Esophagus muscularis mucosa (tissue), 4 donors: ENCODE data around the gene CFAP141. TPM values are rescaled to one million over a fixed set of nuclear protein-coding genes. Genes with fewer than 3 reads are reported as not detected.

Experiments
- DNase-seq: peaks from one replicate; pipeline ENCODE4 v3.0.0-alpha.2; 2017; ENCODE audit errors: extremely low spot score
- H3K27ac ChIP-seq, 4 donors: fragments of 200-600 bp; sonication (generic); replicated peaks in 1 of 4; 1 replicate in 3 of 4; 2 replicates in 1 of 4; pipeline ENCODE4 v1.5.1; 2016 to 2019; ENCODE audit warnings: mild to moderate bottlenecking in 1 of 4
- H3K27me3 ChIP-seq, 4 donors: fragments of 200-600 bp; sonication (generic); one replicate each; pipeline versions ENCODE4 v1.5.1 to v1.6.0; 2016 to 2019
- H3K36me3 ChIP-seq, 4 donors: fragments of 200-600 bp; sonication (generic); one replicate each; pipeline ENCODE4 v1.5.1; 2016 to 2019
- H3K4me1 ChIP-seq, 4 donors: fragments of 200-600 bp; sonication (generic); one replicate each; pipeline ENCODE4 v1.5.1; 2016 to 2019
- H3K4me3 ChIP-seq, 4 donors: fragments of 200-600 bp; sonication (generic); 1 replicate in 2 of 4; 2 replicates in 2 of 4; pipeline ENCODE4 v1.5.1; 2016 to 2019; ENCODE audit warnings: mild to moderate bottlenecking in 4 of 4, moderate library complexity in 1 of 4
- H3K9me3 ChIP-seq, 4 donors: fragments of 200-600 bp; sonication (generic); 1 replicate in 3 of 4; 2 replicates in 1 of 4; pipeline ENCODE4 v1.5.1; 2016 to 2019
- CTCF ChIP-seq, 3 experiments: fragments of 200-600 bp in 2 of 3; fragments of 450-650 bp in 1 of 3; sonication (generic) in 2 of 3; IDR thresholded peaks; one replicate each; pipeline ENCODE4 v1.5.1; 2017 to 2019; ENCODE audit warnings: antibody characterized with exemption in 3 of 3, mild to moderate bottlenecking in 2 of 3, moderate library complexity in 1 of 3
- EP300 ChIP-seq: sonication (generic); formaldehyde crosslinking; IDR thresholded peaks from one replicate; pipeline ENCODE4 v1.6.1; 2017; ENCODE audit warnings: antibody characterized with exemption
- POLR2A ChIP-seq: fragments of 450-650 bp; IDR thresholded peaks from one replicate; pipeline ENCODE4 v1.6.1; 2017; ENCODE audit warnings: antibody characterized with exemption, moderate library complexity, mild to moderate bottlenecking, low read depth
- POLR2AphosphoS5 ChIP-seq, 2 donors: sonication (generic); formaldehyde crosslinking; IDR thresholded peaks; one replicate each; pipeline ENCODE4 v1.6.1; 2017; ENCODE audit warnings: antibody characterized with exemption in 2 of 2
- WGBS: methylation state at CpG from one replicate; pipeline ENCODE4 v1.1.5; 2018; 5-methylcytosine and 5-hydroxymethylcytosine counted together
- intact Hi-C: fragments of 100-400 bp; cut with DNase I; formaldehyde crosslinking; loops from one replicate; pipeline ENCODE4 v1.15.1; 2023
- total RNA-seq, 4 donors: library from RNA; depleted of rRNA; stranded (reverse); fragments of >200 nt; gene quantifications; one replicate each; pipeline versions ENCODE4 v1.1.0 to v1.2.1, GENCODE V29; 2016

The CFAP141 gene
- total RNA-seq: not detected

GRCh38 chr1:154206196-154206595, at the start of gene CFAP141:
CFAP141 (minus strand) TSS chr1:154206333; CDS start chr1:154206307, 26 bp downstream.
- intact Hi-C loops: no loop called here
- no peak for DNase-seq
- WGBS: 90% methylated on average over 1 of the region's 1 CpG

GRCh38 chr1:154253671-154254070, 47.5 kb upstream of the CFAP141 start:
- Histone ChIP-seq H3K4me3 (no peak overlapping the region), H3K9me3 (no peaks in the 10 kb centered on the region), H3K36me3 (peaks cover 98 to 100% (median 100%) of the 10 kb centered on the region in 4 donors), H3K27me3 (no peaks in the 10 kb centered on the region), H3K27ac (no peak overlapping the region), H3K4me1 (no peaks in the 10 kb centered on the region)
- WGBS: 93% methylated on average over 7 of the region's 7 CpGs
- intact Hi-C loops: no loop called here
- no peak for TF ChIP-seq POLR2AphosphoS5 (IDR thresholded peaks at IDR 0.05)
- TF ChIP-seq POLR2A: no peak
- TF ChIP-seq EP300: no peak
- DNase-seq: no peak

More at GRCh38 chr1:154206196-154206595, at the start of gene CFAP141:
- H3K9me3 ChIP-seq: no peaks in the 10 kb centered on the region
- no peaks in the 10 kb centered on the region for H3K4me1 ChIP-seq
- TF ChIP-seq POLR2AphosphoS5 (IDR thresholded peaks at IDR 0.05) (no peak), POLR2A (no peak)
- no peak within 1 kb of the TSS for H3K27ac ChIP-seq
- no peak within 1 kb of the TSS for H3K4me3 ChIP-seq
- H3K27me3 ChIP-seq: no peaks in the 10 kb centered on the region
- peaks cover 44 to 66% (median 63%) of the 10 kb centered on the region in 4 donors for H3K36me3 ChIP-seq

GRCh38 chr1:154241703-154242351, 35.7 kb upstream of the CFAP141 start:
- WGBS: 93% methylated on average over 3 of the region's 3 CpGs
- Histone ChIP-seq H3K36me3 (peaks cover 62 to 100% (median 96%) of the 10 kb centered on the region in 4 donors), H3K27me3 (no peaks in the 10 kb centered on the region), H3K9me3 (no peaks in the 10 kb centered on the region), H3K27ac (no peak overlapping the region), H3K4me1 (peaks cover 0 to 8% (median 0%) of the 10 kb centered on the region in 4 donors), H3K4me3 (no peak overlapping the region)
- intact Hi-C loops: no loop called here
- TF ChIP-seq POLR2AphosphoS5 (IDR thresholded peaks at IDR 0.05): no peak
- TF ChIP-seq EP300: no peak
- no peak for TF ChIP-seq CTCF (IDR thresholded peaks at IDR 0.05)
- no peak for TF ChIP-seq POLR2A
- DNase-seq: no peak

- no peak overlapping the region for H3K4me3 ChIP-seq
- intact Hi-C loops: no loop called here
- no peak overlapping the region for H3K27ac ChIP-seq
- DNase-seq: no peak
- H3K4me1 ChIP-seq: peaks cover 0 to 8% (median 0%) of the 10 kb centered on the region in 4 donors
- WGBS: 89% methylated on average over 3 of the region's 3 CpGs
- no peak for TF ChIP-seq CTCF (IDR thresholded peaks at IDR 0.05)
- no peak for TF ChIP-seq POLR2A
- no peaks in the 10 kb centered on the region for H3K9me3 ChIP-seq
- no peaks in the 10 kb centered on the region for H3K27me3 ChIP-seq
- peaks cover 61 to 100% (median 96%) of the 10 kb centered on the region in 4 donors for H3K36me3 ChIP-seq
These were observed 34.2 kb upstream of the CFAP141 start for GRCh38 chr1:154240294-154240833.

- no peak for DNase-seq
- WGBS: 90% methylated on average over 3 of the region's 3 CpGs
- TF ChIP-seq EP300 (no peak), POLR2A (no peak), CTCF (IDR thresholded peaks at IDR 0.05) (no peak), POLR2AphosphoS5 (IDR thresholded peaks at IDR 0.05) (no peak)
- H3K9me3 ChIP-seq: no peaks in the 10 kb centered on the region
- H3K27ac ChIP-seq: no peak overlapping the region
- H3K27me3 ChIP-seq: no peaks in the 10 kb centered on the region
- intact Hi-C loops: no loop called here
- no peak overlapping the region for H3K4me3 ChIP-seq
- peaks cover 0 to 8% (median 0%) of the 10 kb centered on the region in 4 donors for H3K4me1 ChIP-seq
- peaks cover 61 to 100% (median 96%) of the 10 kb centered on the region in 4 donors for H3K36me3 ChIP-seq
These were observed 33.4 kb upstream of the CFAP141 start for GRCh38 chr1:154239491-154239890.
